GM21576 (cell line): Measurements from ENCODE around the gene PANK4.

Experiments used
- ATAC-seq: cut with Tn5 transposase; IDR thresholded peaks from one replicate; pipeline ENCODE4 v1.9.1; 2021; ENCODE audit warnings: mild to moderate bottlenecking, moderate library complexity; ENCODE audit not compliant: unreplicated experiment

The PANK4 gene

DNA sequence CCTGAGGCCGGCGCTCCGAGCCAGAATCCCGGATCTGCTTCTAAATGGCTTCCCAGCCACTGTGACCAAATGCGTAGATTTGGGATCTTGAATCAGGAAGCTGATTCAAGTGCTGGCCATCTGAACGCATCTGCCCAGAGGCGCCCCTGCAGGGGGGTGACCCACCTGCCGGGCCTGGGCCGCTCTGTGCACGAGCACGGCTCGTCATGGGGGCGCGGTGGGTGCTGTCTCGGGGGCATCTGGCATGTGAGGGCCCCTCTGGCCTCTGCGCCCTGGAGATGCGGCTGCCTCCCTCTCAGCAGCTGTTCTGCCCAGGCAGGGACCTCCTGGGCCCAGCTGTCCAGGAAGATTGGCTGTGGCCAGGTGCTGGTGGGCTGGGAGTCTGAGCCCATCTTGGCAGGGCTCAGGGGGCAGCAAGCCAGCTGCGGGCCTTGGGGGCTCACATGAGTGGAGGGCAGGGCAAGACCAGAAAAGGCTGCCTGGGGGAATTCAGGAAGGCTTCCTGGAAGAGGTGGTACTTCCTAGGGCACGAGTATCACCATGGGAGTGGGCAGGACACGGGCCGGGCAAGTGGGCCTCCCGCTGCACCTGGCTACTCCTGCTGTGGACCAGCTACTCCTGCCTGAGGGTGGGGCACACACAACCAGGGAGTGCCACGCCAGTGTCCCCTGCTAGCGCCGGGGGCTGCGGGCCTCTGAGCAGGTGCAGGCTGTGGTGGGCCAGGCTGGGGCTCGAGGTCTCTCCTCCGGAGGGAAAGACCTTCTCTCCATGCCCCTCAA lies 25.2 kb downstream of the PANK4 start:
- no peak for ATAC-seq

DNA sequence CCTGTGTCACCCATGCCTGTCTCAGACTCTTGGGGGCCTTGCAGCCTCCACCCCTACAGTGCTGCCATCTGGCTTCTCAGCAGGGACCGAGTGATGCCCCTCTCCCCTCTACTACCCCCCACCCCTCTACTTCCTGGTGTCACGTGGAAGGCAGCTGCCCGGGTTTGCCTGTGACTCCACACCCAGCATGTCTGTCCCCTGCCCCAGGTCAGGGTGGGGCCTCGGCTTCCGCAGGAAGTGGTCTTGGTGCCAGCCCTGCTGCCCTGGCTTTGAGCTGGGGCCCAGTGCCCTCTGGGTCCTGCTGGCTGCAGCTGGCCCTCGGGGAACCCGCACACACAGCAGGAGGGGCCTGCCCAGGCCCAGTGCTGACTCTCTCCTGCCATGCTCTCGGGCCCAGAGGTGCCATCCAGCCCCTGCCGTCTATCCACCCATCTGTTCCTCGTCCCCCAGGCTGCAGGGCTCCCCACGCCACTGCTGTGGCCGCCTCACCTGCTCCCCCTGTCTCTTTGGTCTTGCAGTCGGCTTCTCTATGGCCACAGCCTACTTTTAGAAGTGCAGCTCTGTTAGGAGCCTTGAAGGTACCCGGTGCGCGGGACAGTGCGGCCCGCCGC lies 26.3 kb downstream of the PANK4 start:
- ATAC-seq: no peak

DNA sequence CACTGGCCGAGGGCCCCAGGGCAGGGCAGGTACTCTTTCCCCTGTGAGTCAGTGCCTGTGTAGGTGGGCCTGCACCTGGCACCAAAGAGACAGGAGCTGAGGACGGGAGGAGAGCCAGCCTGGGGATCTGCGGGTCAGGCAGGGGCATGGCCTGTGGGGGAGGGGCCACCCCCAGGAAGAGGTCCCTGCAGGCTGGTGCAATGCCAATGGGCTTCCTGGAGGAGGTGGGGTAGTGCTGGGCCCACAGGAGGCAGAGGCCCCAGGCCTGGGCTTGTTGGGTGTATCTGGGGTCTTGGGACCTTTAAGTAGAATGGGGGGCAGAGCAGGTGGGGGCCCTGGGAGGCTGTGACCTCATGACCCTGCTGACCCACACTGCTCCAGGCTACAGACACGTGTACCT lies 27.1 kb downstream of the PANK4 start:
- ATAC-seq: no peak

DNA sequence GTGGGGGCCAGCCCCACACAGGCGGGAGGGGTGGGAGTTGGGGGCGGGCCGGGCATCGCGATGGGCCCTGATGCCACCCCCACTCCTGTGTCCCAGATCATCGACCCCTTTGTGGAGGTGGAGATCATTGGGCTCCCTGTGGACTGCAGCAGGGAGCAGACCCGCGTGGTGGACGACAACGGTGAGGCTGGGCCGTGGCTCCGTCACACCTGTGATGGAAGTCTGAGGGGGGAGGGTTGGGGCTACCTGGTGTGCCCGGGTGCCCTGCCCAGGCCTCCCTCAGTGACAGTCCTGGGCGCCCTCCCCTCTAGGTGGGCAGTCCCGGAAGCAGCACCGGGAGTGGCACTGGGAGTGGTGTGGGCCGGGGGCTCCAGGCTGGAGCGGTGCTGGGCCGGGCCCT lies 27.7 kb downstream of the PANK4 start:
- ATAC-seq: no peak

DNA sequence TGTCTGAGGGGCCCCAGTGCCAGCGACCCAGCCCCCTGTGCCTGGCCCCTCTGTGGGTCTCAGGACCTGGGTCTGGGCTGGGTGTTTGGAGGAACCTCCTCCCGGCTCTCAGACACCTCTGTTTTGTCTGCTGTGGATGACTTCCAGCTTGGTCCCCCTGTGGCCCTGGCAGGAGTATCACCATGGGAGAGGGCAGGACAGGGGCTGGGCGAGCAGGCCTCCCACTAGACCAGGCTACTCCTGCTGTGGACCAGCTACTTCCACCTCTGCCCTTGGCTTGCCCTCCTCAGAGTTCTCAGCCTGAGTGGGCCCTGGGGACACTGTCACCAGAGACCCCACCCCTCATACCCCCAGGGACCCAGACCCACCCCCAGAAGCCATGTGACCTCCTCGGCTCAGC lies 28.5 kb downstream of the PANK4 start:
- no peak for ATAC-seq

DNA sequence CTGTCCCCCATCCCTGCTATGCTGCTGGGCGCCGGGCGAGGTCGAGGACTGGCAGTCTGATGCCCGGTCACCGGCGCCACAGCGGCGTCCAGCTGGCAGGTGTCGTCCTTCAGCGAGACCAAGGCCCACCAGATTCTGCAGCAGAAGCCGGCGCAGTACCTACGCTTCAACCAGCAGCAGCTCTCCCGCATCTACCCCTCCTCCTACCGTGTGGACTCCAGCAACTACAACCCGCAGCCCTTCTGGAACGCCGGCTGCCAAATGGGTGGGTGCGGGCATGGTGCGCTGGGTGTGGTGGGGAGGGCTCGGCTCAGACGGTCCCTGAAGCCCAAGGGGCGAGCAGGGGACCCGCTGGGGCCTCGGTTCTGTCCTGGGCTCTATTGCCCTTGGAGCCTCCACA lies 29.6 kb downstream of the PANK4 start:
- ATAC-seq: no peak

DNA sequence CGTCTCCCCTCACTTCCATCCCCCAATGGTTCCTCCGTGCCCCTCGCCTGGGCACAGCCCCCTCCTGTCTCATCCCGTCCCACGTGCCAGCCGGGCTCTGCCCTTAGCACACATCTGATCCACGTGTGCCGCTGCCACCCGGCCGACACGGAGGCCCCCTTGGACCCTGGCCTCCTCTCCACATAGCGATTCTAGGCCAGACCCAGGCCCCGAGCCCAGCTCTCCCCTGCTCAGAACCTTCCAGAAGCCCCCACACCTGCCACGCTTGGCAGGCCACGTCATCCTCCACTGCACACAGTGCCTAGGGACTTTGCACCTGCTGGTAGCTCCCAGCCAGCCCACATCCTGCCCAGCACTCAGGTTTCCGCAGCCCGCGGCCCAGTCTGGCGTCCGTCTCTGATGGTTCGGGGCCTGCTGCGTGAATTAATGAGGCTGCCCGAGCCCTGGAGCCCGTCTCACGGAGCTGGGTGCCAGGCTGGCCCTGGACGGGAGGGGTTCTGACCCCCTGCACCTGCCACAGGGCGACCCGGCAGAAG lies 30.2 kb downstream of the PANK4 start:
- ATAC-seq: no peak

DNA sequence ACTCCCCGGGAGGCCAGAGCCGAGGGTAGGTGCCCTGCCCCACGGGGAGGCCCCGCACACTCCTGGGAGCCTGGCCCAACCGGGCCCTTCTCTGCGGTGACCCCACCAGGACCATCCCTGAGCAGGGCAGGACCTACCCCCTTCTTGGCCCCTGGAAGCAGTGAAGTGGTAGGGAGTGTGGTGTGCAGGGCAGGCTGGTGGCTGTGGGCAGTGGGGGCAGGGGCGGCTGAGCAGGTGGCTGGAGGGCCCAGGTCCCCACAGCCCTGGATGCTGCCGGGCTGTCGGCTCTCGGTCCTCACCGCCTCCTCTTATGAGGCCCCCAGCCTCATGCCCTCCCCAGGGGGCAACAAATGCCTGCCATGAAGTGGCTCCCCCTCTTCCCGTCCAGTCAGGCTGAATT lies 30.9 kb downstream of the PANK4 start:
- ATAC-seq: no peak

DNA sequence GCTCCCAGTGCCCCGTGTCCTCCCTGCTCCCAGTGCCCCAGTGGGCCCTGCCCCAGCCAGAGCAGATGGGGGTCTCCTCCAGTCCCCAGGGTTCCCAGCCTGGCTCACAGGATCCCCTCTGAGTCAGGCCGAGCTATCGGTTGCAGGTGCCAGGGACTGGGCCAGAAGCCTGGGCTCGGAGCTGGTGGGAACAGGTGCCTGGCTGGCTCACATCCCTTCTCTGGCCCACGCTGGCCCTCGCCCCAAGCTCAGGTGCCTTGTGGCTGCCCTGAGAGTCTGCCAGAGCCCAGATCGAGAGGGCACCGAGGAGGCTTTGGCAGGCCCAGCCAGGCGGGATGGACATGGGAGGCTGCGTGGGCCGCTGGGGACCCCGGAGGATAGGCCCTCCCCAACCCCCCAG lies 31.4 kb downstream of the PANK4 start:
- no peak for ATAC-seq

DNA sequence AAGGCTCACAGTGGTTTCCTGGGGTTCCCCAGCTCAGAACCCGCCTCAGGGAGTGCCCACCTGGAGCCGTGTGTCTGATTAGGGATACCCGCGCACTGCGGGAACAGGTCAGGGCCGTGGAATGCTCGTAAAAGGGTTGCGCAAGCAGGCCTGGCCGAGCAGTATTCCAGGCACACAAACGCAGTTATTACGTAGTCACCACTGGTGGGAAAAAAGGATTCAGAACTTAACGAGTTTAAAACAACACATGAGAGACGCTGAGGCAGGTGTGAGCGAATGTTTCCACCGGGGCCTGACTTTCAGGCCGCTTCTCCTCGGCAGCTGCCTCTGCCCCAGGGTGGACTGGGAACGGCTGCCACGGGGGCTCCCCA lies 32.1 kb downstream of the PANK4 start:
- ATAC-seq: no peak

DNA sequence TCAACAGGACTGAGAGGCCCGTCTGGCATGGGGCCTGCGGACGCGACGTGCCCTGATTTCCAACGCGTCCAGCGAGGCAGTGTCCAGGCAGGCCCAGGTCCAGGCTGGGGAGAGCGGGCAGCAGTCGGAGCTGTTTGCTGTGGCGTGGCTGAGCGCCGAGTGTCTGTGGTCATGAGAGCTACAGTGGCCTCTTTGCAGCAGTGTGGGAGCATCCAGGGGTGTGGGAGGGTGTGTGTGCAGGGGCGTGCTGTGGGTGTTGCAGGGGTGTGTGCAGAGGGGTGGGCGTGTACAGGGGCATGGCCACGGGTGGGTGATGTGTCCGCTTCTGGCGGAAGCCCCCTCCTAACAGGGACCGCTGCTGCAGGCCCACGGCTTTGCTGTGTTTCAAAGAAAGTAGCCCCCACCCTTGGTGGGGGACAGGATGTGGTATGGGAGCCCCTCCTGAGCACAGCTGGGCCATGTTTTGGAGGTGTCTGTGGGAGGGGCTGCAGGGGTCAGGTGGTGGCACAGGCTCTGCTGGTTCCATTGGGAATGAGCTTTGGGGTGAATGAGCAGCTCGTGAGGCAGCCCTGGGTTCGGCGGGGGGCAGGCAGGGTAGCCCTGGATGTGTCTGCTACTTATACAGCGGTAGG lies 32.6 kb downstream of the PANK4 start:
- no peak for ATAC-seq

DNA sequence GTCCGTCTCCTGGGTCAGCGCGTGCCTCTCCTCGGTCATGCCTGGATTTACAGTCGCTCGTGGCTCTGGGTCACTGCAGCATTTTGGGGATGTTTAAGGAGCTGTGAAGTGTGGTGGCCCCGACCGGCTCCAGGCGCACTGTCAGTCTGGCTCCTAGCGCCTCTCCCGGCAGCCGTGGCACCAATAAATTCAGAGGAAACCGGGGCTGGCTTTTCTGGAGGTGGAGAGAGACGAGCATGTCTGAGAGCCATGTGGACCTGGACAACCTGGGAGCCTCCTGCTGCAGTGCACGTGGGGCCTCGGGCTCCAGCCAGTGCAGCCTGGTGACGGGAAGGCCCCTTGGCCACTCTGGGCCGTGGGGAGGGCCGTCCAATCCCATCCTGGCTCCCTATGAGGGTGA lies 33.2 kb downstream of the PANK4 start:
- ATAC-seq: no peak

DNA sequence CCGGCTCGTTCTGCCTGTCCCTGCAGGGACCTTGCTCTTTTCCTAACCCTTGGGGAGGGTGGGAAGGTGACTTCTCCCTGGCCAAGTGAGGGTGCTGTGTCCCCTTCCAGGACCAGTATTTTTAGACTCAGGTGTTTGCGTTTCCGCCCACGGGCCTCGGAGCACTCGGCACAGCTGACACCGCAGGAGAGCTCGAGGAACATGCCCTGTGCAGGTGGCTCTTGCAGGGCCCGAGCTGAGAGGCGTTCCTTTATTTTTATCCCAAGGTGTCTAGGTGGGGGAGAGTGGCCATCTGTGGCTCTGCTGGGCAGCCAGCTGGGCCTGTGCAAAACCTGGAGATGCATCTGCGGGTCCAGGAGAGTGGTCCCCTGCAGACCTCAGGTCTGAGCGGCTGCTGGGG lies 34.3 kb downstream of the PANK4 start:
- no peak for ATAC-seq

DNA sequence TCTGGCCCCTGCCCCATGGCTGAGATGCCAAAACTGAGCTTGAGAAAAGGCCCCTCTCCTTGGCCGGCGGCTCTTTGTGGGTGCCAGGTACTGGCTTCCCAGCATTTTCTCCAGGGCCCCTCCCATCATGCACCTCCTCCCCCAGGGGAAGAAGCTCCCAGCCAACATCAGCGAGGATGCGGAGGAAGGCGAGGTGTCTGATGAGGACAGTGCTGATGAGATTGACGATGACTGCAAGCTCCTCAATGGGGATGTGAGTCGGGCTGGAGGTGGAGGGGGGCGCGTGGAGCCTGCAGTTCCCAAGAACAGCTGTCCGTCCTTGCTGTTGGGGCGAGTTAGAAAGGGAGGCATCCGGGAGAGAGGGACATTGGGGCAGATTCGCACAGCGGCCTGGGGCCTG lies 36.8 kb downstream of the PANK4 start:
- no peak for ATAC-seq

DNA sequence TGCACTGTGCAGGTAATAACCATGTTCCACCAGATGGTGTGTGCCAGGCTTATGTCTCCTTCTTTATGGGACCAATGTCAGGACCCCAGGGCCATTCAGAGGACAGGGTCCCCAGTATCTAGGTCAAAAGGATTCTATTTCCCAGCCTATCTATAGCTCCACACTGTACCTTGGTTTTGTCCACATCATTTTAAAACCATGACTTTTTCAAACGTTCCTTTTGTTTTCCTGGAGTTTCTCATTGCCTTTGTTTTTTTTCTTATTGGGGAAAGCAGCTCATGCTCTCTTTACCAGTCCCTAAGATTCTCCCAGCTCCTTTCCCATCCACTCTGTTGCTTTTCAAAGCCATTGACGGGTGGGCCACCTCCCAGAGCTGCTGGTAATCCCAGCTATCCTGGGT lies 37.7 kb downstream of the PANK4 start:
- no peak for ATAC-seq

DNA sequence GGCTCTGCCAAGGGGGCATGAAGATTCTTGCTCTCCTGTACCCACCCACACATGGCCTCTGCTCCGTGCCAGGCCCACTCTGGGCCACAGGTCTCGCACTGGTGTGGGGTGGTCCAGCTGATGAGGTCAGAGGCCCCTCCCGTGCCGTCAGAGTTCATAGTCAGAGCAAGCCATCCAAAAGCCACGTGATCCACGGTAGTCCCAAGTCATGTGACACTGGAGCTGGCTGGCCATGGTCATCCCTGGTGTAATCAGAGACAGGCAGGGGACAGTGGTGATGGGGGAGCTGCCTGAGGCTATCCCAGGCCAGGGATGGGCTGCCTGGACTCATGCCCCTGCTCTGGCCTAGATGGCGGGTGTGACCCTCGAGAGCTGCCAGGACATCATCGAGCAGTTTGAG lies 39.8 kb downstream of the PANK4 start:
- ATAC-seq: no peak

DNA sequence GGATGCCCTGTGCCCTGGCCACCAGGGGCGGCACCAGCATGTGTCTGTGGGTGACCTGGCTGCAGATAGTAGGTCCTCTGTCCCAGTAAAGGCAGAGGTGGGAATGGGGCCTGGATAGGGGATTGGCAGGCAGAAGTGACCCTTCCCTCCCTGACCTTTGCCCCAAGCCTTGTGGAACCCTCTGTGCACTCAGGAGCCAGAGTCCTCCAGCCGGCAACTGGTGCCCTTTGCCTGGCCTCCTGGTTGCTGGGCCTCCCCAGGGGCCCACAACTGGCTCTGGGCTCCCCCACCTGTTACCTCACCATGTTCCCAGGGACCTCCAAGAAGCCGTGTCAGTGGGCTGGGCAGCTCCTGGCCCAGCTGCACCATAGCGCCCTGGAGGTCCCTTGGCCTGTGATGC lies 40.4 kb downstream of the PANK4 start:
- no peak for ATAC-seq

DNA sequence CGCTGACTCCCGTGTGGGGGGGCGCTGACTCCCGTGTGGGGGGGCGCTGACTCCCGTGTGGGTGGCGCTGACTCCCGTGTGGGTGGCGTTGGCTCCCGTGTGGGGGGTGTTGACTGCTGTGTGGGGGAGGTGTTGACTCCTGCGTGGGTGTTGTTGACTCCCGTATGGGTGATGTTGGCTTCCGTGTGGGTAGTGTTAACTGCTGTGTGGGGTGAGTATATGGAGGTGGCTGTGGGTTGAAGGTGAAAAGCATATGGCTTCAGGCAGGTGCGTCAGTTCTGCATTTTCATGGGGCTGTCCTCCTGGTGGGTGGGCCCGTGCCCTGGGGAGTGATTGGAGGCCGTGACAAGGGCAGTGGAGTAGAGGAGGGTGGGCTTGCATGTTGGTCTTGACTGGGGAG lies 42.4 kb downstream of the PANK4 start:
- no peak for ATAC-seq

DNA sequence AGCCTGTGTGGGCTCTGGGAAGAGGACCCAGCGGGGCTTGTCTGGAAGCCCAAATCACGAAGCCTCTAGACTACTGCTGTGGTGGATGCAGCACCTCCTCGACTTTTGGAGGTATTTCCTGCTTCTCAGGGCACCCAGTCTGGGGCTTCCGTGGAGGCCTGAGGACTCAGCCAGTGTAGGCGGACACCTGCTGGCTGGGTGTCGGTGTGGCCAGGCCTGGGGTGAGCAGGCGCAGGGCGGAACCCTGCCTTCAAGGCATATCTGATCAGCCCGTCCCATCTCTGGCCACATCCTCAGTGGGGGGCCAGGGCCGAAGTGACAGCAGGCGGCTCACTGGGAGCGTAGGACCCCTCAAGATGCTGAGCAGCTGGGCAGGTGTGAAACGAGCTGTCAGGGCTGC lies 43.4 kb downstream of the PANK4 start:
- no peak for ATAC-seq

DNA sequence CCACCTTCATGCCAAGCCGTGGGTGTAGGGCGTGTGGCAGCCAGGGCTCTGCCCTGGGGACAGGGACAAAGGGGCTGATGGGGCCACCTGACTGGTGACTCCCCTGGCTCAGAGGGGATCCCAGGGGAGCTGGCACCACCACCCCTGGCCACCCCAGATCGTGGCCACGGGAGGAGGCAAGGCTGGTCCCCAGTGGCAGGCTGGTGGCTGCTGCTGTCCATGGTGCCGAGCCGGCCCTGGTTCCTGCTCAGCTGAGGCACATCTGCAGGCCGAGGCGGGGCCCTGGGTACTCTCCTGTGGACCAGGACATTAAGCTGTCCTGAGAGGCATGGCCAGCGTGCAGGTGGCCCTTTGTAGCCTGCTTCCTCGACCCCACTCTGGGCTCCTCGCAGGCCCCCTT lies 43.8 kb downstream of the PANK4 start:
- no peak for ATAC-seq

DNA sequence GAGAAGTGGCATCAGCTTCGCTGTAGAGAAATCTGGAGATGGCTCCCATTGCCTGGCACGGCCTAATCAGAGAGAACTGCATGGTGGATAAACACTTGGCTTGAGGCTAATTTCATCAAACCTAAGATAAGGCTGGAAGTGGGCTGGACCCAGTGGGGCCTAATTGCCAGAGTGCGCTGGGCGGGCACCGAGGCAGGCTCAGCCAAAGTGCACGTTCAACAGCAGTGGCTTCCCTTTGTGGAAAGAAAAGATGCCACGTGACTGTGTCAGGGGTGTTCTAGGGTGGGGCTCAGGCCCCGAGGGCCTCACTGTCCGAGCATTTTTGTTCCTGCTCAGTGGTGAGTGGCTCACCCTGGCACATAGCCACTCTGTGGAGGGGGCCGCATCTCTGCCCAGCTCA lies 44.5 kb downstream of the PANK4 start:
- ATAC-seq: no peak

DNA sequence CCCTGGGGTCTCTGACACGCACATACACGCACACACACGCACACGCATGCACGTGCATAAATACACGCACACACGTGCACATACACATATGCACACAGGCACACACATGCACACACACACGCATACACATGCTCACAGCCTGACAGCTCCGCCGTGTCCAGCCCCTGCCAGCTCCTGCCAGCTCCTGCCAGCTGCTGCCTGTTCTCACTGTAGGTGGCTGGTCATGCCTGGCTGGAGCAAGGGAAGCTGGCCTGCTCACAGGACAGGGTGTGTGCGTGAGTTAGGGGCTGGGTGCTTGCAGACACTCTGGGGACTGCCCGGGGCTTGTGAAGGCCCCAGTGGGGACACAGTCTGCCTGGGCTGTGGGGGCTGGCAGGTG lies 45.4 kb downstream of the PANK4 start:
- no peak for ATAC-seq
